Measurements from ENCODE around the gene JARID2. TPM values are rescaled to one million over a fixed set of nuclear protein-coding genes. Genes with fewer than 3 reads are reported as not detected.

JARID2 gene
- total and polyA plus RNA-seq, 2 of the 8 experiments (the other 6 are each of a cell fraction or from before 2014, with no cell fraction given): 60.1 to 239 TPM

- Histone ChIP-seq H3K23me2 (ENCODE audit: low read depth, low read length) (no peaks in the 10 kb centered on the region; the same call in 1 of the 2 replicates), H3K4ac (replicated peaks; ENCODE audit: insufficient read length, low read depth, low read length) (no peak overlapping the region), H2BK120ac (replicated peaks; ENCODE audit: low read depth, low read length) (no peak overlapping the region), H3K79me1 (ENCODE audit: low read depth, low read length) (peaks cover 31% of the 10 kb centered on the region), H2BK15ac (ENCODE audit: low read length) (no peak overlapping the region), H3K27ac (ENCODE audit: low read depth, low read length) (no peak overlapping the region), H4K5ac (ENCODE audit: insufficient read length, low read depth, low read length) (no peak overlapping the region), H4K20me1 (replicated peaks in 1 of 2; ENCODE audit: control insufficient read depth in 1 of 2, insufficient read depth in 2 of 2, low read length in 2 of 2) (peaks cover 47 to 55% of the 10 kb centered on the region in 2 experiments), H2BK5ac (ENCODE audit: low read depth, low read length) (no peak overlapping the region), H3K4me1 (replicated peaks in 1 of 4; ENCODE audit: control insufficient read depth in 3 of 4, insufficient read depth in 4 of 4, low read length in 3 of 4) (peaks cover 0 to 13% (median 8%) of the 10 kb centered on the region in 4 experiments; a peak in 6 of 7 replicates), H3K18ac (ENCODE audit: extremely low read depth, low read length) (no peak overlapping the region), H3K4me3 (ENCODE audit: extremely low read depth in 1 of 4, insufficient read depth in 2 of 4, low read depth in 3 of 4, low read length in 4 of 4) (no peak overlapping the region), H3K27me3 (replicated peaks in 1 of 4; ENCODE audit: control insufficient read depth in 3 of 4, extremely low read depth in 1 of 4, insufficient read depth in 3 of 4, low read length in 3 of 4) (no peaks in the 10 kb centered on the region; a peak in 2 of 7 replicates), H3K14ac (ENCODE audit: insufficient read length) (no peak overlapping the region), H2BK20ac (ENCODE audit: low read length) (no peak overlapping the region), H2AK5ac (ENCODE audit: low read depth, low read length) (no peak overlapping the region), H3K36me3 (ENCODE audit: control insufficient read depth in 2 of 4, insufficient read depth in 4 of 4, low read length in 3 of 4) (peaks cover 44 to 99% (median 79%) of the 10 kb centered on the region in 4 experiments), H3K56ac (replicated peaks; ENCODE audit: insufficient read length, low read depth, low read length) (no peak overlapping the region), H3K9me3 (ENCODE audit: insufficient read depth in 2 of 2, low read depth in 1 of 2, low read length in 1 of 2) (no peaks in the 10 kb centered on the region), H2BK12ac (ENCODE audit: low read depth, low read length) (no peak overlapping the region), H3K23ac (ENCODE audit: insufficient read length) (no peak overlapping the region), H3K4me2 (ENCODE audit: insufficient read depth in 1 of 2, low read depth in 2 of 2, low read length in 2 of 2) (no peak overlapping the region), H3K79me2 (ENCODE audit: control insufficient read depth in 1 of 2, insufficient read depth in 2 of 2, low read length in 2 of 2) (peaks cover 0 to 100% of the 10 kb centered on the region in 2 experiments; a peak in 2 of 4 replicates), H3K9ac (replicated peaks in 1 of 4; ENCODE audit: extremely low read depth in 1 of 4, low read depth in 3 of 4, low read length in 3 of 4) (no peak overlapping the region), H4K8ac (ENCODE audit: extremely low read depth, insufficient read depth, low read length) (no peak overlapping the region), H2AFZ (ENCODE audit: low read length) (no peak overlapping the region), H4K91ac (replicated peaks; ENCODE audit: insufficient read length, low read length) (no peak overlapping the region)
- DNase-seq (ENCODE audit: low read depth in 1 of 2, low spot score in 2 of 2) (no peak), FAIRE-seq (no peak)
- POLR2A ChIA-PET (ENCODE audit: partially characterized antibody): interaction anchor here (2.6 kb wide), 1 partner anchor 8 kb away, joined by 7 read pairs; no protein-coding TSS in a partner anchor
- CTCF ChIA-PET (ENCODE audit: partially characterized antibody): interaction anchor here (0.7 to 2.3 kb wide), 4 partner anchors 9 to 119 kb away, joined by 3 to 9 read pairs (median 8); no protein-coding TSS in a partner anchor
- TF ChIP-seq SIX5 (IDR thresholded peaks at IDR 0.05; ENCODE audit: low read depth, low read length) (no peak), RAD21 (IDR thresholded peaks at IDR 0.05 in 1 of 2, conservative IDR thresholded peaks at IDR 0.05 in 1 of 2; ENCODE audit: low read depth in 2 of 2, low read length in 2 of 2) (peak in 1 of 2 experiments; percentile 12; a peak in 1 of 4 replicates)
- WGBS, 2 experiments (ENCODE audit: extremely low coverage in 1 of 2, insufficient coverage in 1 of 2, insufficient read length in 1 of 2, insufficient replicate concordance in 2 of 2, low coverage in 1 of 2, low lambda C conversion rate in 2 of 2, missing lambda C conversion rate in 1 of 2): 94% methylated on average over 26 of the region's 26 CpGs; no CpG with 5 or more reads in 1 of the 2 experiments
Observed at GRCh38 chr6:15504581-15505350, 258.9 kb downstream of the JARID2 start.
